ENCODE data around the gene PRPF40A. TPM values are rescaled to one million over a fixed set of nuclear protein-coding genes. Genes with fewer than 3 reads are reported as not detected.
"Not testable (repeated sequence)": the region's sequence is repeated elsewhere in the genome, so short reads cannot be mapped to it uniquely, and the experiment has no call there.

Gene PRPF40A
- 10 to 100 TPM; 54.5 to 82.8 (median 74.4) TPM for polyA plus RNA-seq (ENCODE audit: insufficient read length in 10 of 10)
- long read RNA-seq, donor 1, result 0 reads
- long read RNA-seq, donor 2, partial matches to known transcripts, result 50 of 67 reads
- long read RNA-seq, donor 2, other reads (novel, unspliced or antisense), result 16 of 67 reads
- long read RNA-seq, donor 3, result 0 reads
- long read RNA-seq, donor 4, partial matches to known transcripts, result 41 of 70 reads
- long read RNA-seq, donor 4, other reads (novel, unspliced or antisense), result 29 of 70 reads
- long read RNA-seq, donor 5, partial matches to known transcripts, result 7 of 7 reads
- long read RNA-seq, donor 5, other reads (novel, unspliced or antisense), result 0 of 7 reads
- long read RNA-seq, donor 6, result 0 reads
- long read RNA-seq, donor 7, partial matches to known transcripts, result 0 of 28 reads
- long read RNA-seq, donor 7, other reads (novel, unspliced or antisense), result 28 of 28 reads
- long read RNA-seq, donor 8, full-length matches to known transcripts, result 1 of 1 reads
- long read RNA-seq, donor 8, partial matches to known transcripts, result 0 of 1 reads
- long read RNA-seq, donor 8, other reads (novel, unspliced or antisense), result 0 of 1 reads
- long read RNA-seq, donor 9, result 0 reads

DNA sequence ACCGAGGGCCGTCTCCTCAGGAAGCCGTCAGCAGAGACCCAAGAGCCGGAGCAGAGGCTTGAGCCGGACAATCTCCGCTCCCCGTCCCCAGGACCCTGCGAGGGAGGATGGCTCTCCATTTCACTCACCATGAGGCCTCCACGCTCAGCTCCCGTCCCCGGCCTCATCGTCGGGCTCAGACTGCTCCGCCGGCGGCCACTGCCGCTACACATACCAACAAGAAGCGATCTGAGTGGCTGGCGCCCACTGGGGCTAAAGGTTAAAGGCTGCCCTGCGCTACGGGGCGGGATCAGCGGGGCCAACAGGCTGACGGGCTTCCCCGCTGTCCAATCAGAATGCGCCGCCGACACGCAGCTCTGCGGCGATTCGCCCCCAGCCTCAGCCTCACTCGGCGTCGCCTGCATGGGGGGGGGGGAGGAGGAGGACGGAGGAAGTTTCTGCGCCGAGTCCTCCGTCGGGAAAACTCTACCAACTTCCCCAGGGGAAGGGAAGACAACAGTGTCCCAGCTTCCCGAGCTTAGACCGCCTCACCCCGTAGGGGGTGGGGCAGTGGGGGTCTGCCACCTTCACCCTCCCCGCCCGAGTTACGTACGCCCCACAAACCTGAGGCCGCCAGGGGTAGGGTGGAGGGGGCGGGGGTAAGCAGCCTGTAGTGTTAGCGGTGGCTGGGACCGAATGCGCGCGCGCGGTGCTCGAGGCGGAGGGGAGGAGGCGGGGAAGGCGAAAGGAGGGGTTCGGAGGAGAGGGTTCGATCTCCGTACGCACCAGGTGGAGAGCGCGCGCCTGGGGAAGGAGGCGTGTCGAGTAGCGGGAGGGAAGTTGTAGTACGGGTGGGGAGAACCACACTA, at the start of gene PRPF40A:
TSS of gene PRPF40A (minus strand) at position 234 of the 848 bp plus-strand sequence. CDS start at position 212, 22 bp downstream.
- DNase-seq, result peak; percentile 98 to 100 (median 98)

DNA sequence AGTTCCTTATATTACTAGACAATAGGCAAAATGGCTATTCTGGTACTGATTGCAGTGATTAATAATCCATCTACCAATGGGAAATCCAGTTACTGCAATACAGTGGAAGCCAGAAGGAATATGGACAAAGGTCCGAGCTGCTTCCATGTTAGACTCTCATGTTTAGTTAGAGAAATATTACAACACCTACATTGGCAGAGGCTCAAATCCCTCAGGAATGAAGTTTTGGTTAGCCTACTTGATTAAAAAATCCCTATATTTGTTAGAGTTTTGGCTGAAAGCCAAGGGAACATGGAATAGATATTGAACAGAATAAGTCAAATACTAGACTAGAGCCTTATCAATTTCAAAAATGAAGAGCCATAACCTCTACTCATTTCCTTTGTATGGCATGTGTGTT, 49.7 kb upstream of the PRPF40A start:
- peak in 1 of 3 donors; percentile 4 for DNase-seq

DNA sequence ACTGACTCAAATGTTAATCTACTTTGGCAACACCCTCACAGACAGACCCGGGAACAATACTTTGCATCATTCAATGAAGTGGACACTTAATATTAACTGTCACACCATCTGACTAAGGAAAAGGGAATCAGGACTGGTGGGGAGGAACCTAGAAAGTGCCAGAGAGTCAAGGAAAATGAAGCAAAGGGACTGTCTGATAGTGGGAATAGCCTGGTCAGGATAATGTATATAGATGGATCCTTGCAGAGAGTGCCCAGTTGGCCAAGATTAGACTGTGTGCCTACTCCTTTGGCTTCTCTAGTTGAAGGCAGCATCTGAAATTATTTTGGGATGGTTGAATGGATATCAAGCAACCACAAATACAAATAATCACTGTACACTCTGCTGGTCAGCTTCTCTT, 46.4 kb upstream of the PRPF40A start:
- no peak for DNase-seq

DNA sequence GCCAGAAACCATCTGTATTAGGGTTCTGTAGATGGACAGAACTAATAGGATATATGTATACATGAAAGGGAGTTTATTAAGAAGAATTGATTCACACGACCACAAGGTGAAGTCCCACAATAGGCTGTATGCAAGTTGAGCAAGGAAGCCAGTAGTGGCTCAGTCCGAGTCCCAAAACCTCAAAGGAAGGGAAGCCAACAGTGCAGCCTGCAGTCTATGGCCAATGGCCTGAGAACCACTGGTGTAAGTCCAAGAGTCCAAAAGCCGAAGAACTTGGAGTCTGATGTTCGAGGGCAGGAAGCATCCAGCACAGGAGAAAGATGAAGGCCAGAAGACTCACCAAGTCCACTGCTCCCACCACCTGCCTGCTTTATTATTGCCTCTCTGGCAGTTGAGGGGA, 45.9 kb upstream of the PRPF40A start:
- DNase-seq, result not testable (repeated sequence)

DNA sequence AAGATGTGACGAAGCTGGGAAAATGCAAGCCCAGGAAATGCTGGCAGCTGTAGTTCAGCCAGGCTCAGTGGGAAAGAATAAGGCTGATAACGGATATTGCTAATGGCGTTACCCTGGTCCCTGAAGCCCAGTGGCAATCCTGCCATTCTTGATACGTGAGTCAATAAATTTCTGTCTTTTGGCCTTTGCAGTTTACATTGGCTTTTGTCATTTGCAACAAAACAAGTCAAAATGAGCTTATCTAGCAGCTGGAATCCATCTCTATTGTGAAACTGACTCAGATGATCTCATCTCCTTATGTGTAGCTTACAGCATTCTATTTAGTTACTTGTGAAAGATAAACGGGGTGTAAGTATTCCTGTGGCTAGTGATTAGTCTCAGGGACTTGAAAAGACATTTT, 44.9 kb upstream of the PRPF40A start:
- peak; percentile 34 to 55 (median 48) for DNase-seq

DNA sequence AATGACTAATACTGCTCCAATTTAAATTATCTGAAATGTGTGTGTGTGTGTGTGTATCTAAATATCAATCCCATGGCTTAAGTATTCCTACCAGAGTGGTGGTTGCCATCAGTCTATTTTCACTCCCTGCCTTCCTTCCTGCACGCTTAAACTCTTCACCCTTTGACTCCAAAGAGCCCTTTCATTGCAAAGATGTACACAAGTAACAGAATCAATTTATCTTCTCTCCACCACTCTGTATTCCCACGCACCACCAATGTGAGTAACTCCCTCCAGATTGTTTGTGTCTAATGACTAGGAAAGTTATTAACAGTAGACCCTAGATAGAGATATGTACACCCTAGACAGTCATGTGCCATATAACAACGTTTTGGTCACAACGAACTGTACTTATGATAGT, 44.0 kb upstream of the PRPF40A start:
- DNase-seq, result no peak

DNA sequence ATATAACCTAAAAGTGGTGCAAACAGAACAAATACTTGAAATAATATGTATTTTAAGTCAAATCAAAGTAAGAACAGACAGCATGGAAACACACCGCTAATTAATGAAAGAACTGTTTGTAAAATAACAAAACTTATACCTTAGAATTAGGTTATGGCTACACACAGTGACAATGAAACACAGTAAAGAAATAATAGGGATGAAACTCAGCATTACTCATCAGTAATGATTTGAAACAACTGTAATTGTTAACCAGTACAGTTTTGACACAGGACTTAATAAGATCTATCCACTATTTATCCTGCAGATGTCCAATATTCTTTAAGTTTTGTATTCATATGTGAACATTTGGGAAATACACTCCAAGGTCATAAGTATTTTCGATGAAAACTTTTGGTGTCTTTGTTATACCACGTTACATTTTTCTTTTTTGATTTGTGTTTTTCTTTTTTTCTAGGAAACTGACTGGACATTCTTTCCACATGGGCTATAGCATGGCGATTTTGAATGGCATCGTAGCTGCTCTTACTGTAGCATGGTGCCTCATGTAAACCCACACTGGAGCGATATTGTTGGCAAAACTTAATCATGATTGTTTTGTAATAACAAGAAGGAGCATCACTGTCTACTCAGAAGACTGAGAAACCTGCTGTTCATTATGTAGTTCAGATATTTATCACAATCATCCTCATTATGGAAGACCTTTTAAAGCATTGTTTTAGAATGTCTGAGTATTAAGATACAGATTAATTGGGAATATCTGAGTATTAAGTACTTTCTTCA, 42.2 kb upstream of the PRPF40A start:
- no peak for DNase-seq

DNA sequence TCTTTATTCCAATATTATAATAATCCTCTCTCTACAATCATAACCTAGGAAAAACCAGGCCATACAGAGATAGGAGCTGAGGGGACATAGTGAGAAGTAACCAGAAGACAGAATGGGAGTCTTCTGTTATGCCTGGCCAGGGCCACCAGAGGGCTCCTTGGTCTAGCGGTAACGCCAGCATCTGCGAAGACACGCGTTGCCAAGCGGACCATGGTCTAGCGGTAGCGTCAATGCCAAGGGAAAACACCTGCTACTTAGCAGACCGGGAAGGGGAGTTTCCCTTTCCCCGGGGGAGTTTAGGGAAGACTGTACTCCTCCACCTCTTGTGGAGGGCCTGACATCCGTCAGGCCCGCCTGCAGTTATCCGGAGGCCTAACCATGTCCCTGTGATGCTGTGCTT, 37.8 kb upstream of the PRPF40A start:
- no peak for DNase-seq

DNA sequence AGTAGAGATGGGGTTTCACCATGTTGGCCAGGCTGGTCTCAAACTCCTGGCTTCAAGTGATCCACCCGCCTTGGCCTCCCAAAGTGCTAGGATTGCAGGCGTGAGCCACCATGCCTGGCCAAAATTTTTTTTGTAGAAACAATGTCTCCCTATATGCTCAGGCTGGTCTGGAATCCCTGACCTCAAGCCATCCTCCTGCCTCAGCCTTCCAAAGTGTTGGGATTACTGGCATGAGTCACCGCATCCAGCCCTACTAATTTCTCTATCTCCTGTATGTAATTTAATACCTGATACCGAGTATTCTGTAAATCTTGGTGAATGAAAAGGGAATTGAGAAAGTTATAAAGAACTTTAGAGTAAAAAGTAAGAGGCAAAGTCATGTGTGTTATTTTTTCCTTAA, 30.5 kb upstream of the PRPF40A start:
- DNase-seq, result not testable (repeated sequence)

DNA sequence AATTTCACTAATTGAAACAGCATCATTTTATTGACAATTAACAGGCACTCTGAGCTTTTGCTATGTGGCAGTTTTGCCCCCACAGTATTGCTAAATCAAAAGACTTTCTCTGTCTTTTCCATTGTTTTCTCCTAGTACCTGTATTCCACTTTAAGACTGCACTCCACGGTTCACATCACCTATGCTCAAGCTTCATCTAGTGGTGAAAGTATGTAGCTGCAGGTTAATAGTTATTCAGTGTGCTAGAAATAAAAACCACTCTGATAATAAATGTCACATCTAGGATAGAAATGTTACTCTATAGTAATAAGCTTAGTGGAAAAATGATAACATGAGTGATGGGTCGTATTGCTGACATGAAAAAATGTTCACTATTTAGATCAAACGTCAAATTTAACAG, 25.7 kb upstream of the PRPF40A start:
- DNase-seq, result no peak

DNA sequence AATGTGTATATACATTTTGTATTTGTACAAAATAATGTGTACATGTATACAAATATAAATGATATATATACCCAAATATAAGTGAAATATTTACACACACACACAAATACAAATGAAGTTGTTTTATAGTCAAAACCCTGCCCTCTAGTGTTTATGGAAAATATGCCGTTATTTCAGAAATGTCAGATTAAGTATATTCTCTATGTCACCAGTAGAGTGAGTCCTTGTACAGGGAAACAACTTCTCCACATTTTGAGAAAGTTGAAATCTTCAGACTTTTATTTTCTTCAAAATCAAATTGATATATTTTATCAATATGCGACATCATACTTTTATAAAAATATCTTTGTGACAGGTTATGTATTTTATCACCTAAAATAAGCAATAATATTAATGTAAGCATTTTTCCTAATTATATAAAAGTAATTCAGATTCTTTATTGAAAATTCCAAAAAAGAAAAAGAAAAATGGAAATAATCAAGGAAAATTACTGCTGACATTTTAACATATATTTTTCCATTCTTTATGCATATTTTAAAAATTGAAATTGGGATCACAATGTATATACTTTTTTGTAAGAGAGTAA, 23.6 kb upstream of the PRPF40A start:
- DNase-seq, result peak; percentile 40 to 73 (median 43)

DNA sequence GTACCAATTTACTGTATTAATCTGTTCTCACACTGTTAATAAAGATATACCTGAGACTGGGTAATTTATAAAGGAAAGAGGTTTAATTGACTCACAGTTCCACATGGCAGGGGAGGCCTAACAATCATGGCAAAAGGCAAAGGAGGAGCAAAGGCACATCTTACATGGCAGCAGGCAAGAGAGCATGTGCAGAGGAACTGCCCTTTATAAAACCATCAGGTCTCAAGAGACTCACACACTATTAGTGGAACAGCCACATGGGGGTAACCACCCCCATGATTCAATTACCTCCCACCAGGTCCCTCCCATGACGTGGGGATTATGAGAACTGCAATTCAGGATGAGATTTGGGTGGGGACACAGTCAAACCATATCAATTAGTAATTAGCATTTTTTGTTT, 22.4 kb upstream of the PRPF40A start:
- not testable (repeated sequence) for DNase-seq

DNA sequence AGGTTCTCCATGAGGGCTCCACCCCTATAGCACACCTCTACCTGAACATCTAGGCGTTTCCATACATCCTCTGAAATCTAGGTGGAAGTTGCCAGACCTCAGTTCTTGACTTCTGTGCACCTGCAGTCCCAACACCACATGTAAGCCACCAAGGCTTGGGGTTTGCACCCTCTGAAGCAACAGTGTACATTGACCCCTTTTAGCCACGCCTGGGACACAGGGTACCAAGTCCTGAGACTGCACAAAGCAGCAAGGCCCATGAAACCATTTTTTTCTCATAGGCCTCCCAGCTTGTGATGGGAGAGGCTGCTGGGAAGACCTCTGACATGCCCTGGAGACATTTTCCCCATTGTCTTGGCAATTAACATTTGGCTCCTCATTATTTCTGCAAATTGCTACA, 21.2 kb upstream of the PRPF40A start:
- DNase-seq, result no peak

DNA sequence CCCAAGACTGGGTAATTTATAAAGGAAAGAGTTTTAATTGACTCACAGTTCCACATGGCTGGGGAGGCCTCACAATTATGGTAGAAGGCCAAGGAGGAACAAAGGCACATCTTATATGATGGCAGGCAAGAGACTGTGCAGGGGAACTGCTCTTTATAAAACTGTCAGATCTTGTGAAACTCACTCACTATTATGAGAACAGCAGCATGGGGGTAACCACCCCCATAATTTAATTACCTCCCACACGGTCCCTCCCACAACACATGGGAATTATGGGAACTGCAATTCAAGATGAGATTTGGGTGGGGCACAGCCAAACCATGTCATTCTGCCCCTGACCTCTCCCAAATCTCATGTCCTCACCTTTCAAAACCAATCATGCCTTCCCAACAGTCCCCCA, 20.2 kb upstream of the PRPF40A start:
- not testable (repeated sequence) for DNase-seq

DNA sequence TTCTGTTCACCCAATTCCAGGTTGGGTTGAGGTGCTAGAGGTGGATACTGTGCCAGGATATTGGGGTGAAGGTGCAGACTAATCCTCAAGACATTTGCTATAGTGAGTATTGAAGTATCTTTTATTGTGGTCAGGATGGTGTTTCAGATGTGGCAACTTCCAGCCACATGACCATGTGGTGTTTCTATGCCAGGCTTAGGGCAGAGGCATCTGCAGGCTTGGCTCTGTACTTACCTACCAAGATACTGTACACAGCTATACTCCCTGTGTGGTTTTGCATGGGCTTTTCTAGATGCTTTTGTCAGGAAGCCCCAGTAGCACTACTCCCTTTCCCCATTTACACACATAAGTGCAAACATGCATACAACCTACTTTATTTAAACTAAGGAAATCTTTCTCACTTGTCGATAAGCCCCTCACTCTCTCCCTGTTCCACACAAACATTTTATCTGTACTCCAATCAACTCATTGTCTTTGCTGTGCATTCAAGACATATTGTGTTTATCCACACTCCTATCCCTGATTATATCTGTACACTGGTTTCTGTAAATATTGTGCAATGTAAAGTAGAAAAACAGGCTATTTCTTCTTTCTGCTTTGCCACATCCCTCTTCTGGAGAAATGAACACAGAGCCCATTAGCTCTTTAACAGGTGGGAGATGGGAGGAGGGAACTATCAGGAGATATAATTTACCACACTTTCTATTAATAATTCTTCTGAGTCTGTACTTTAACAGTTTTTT, 13.5 kb upstream of the PRPF40A start:
- no peak for DNase-seq

DNA sequence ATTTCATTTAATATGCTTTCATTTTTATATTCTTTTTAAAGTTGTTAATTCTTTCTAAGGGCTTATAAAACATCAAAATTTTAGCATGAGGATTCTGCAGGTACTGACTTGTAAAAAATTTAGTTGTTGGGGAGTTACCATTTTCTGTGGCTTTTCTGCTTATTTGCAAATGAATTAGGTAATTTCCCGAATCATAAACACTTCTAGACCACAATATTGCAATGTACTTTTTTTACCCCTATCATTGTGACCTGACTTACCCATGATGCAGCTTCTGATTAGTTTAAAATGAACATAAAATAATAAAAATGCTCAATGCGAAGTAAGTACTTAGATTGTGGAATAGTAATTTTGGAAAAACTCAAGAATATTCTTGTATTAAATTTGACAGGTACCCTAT, 12.6 kb upstream of the PRPF40A start:
- no peak for DNase-seq

DNA sequence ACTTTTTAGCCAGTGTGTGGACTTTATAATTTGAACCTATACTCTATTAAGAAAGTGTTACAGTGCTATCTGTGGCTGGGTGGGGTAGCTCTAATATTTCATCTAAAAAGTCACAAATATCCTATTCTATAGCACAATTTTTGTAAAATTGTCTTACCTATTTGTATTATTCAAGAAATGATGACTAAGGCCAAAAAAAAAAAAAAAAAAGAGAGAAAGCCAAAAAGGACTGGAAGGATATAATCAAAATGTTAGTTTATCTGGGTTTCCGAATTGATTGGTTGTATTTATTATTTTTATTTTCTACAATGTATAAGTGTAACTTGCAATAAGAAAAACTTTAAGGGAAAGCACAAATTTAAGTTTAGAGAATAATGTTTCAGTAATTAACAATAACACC, 6.7 kb upstream of the PRPF40A start:
- no peak for DNase-seq

DNA sequence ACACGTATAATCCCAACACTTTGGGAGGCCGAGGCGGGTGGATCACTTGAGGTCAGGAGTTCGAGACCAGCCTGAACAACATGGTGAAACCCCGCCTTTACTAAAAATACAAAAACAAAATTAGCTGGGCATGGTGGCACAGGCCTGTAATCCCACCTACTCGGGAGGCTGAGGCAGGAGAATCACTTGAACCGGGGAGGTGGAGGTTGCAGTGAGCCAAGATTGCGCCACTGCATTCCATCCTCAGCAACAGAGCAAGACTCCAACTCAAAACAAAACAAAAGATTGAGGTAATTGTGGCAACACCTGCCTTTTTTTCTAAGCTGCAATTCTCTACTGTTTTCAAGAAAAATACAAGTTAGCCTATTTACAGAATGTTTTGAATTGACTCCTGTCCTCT, 5.4 kb upstream of the PRPF40A start:
- not testable (repeated sequence) for DNase-seq

DNA sequence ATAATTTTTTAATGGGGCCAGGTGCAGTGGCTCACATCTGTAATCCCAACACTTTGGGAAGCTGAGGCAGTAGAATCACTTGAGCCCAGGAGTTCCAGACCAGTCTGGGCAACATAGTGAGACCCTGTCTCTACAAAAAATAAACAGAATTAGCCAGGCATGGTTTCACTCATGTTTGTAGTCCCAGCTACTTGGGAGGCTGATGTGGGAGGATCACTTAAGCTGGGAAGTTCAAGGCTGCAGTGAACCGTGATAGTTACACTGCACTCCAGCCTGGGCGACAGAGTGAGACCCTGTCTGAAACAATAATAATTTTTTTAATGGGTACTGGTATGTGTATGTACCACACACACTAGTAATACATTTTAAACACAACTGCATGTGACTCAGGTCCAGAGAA, 3.5 kb upstream of the PRPF40A start:
- no peak for DNase-seq

DNA sequence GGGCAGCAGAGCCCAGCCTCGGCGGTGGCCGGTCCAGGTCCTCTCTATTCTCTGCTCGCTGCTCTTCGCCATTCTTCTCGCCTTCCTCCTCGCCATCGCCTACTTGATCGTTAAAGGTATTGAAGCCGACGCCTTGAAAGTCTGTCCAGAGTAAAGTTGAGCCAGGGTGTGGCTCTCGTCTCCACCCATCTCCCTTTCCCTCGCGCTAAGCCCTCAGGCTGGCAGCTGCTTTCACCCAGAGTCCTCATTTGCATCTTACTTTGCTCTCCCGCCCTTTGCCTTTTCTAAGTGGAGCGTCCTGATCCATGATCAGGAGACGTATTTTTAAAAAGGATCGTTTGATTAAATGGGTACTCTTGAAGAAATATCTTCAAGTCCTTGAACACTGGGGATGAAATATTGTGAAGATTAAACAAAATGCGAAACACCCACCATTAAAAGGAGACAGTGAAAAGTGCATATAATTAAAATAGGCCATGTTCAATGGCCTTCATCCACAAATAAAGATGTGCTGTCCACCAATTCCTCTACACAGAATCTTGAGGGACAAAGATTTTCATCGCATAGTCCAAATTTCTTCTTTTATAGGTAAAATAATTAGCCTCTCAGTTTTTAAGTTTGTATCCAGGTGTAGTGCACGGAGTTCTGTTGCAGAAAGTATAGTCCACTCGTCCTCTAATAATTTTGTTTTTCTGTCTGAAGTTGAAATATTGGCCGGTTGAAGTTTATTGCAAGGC, 1.8 kb upstream of the PRPF40A start:
- DNase-seq, result peak in 2 of 3 donors; percentile 31 to 47

Measured in muscle of back (tissue), 13 donors.